HCT116 (cell line): Measurements from ENCODE around the gene KDM2B.

Experiments used
- CEBPB ChIP-seq: IDR thresholded peaks from 2 replicates; pipeline ENCODE4 v1.6.1; 2012; ENCODE audit warnings: low read depth
- EGR1 ChIP-seq: IDR thresholded peaks from 2 replicates; pipeline ENCODE4 v1.6.1; 2012; ENCODE audit warnings: low read depth
- EZH2 ChIP-seq: fragments of 200-600 bp; sonication (generic); IDR thresholded peaks from 2 replicates; pipeline ENCODE4 v1.6.1; 2017; ENCODE audit warnings: antibody characterized with exemption, mixed run types
- POLR2AphosphoS5 ChIP-seq: IDR thresholded peaks from 2 replicates; pipeline ENCODE4 v1.6.1; 2011; ENCODE audit warnings: mild to moderate bottlenecking, low read depth, low read length, moderate library complexity
- RAD21 ChIP-seq: IDR thresholded peaks from 2 replicates; pipeline ENCODE4 v1.6.1; 2012; ENCODE audit warnings: low read depth, mild to moderate bottlenecking
- ZFX ChIP-seq: fragments of 450-650 bp; IDR thresholded peaks from 2 replicates; pipeline ENCODE4 v1.6.1; 2017
- ZNF274 ChIP-seq: fragments of 200-500 bp; sonication (Bioruptor generic); IDR thresholded peaks from 2 replicates; pipeline ENCODE4 v1.6.1; 2014; ENCODE audit warnings: mild to moderate bottlenecking, low read depth, low read length, inconsistent platforms
- TF ChIP-seq, protein P1 (sequence below), 3 experiments: fragments of 200-600 bp in 1 of 3; sonication (generic) in 1 of 3; IDR thresholded peaks in 2 of 3; conservative IDR thresholded peaks in 1 of 3; 2 replicates each; pipeline ENCODE4 v1.5.1; 2012 to 2017; ENCODE audit warnings: low read depth in 2 of 3, low read length in 2 of 3, antibody characterized with exemption in 1 of 3, borderline replicate concordance in 1 of 3, control low read depth in 1 of 3, mild to moderate bottlenecking in 1 of 3, mixed read lengths in 1 of 3, mixed run types in 1 of 3, moderate library complexity in 1 of 3; ENCODE audit not compliant: insufficient read depth in 1 of 3
- TF ChIP-seq, protein P2 (sequence below): IDR thresholded peaks from 2 replicates; pipeline ENCODE4 v1.6.1; 2012; ENCODE audit warnings: low read depth
- TF ChIP-seq, protein P3 (sequence below): IDR thresholded peaks from 2 replicates; pipeline ENCODE4 v1.6.1; 2012
- TF ChIP-seq, protein P4 (sequence below): IDR thresholded peaks from 2 replicates; pipeline ENCODE4 v1.6.1; 2011; ENCODE audit warnings: mild to moderate bottlenecking, low read length, moderate library complexity; ENCODE audit not compliant: insufficient replicate concordance; ENCODE audit errors: extremely low read depth

DNA sequence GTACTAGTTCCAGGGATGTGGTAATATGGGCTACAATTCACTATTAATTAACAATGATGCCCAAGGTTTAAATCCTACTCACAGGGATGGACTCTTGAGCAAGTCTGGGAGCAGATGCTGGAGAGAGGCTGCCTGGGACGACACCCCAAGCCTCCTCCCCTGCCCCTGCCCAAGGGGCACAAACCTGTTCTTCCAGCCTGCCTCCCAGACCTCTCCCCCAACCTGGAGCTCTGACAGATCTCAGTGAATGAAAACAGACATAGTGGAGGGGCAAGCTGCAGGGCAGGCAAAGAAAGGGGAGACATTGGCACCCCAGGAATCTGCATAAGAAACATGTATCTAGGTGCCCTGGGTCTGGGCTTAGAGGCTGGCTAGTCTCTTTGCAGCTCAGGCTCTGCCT lies 5.8 kb downstream of the KDM2B start:
- TF ChIP-seq POLR2AphosphoS5 (no peak), EZH2 (no peak), CEBPB (no peak), RAD21 (no peak), ZFX (no peak), EGR1 (no peak), ZNF274 (no peak)
- TF ChIP-seq, protein P1, sequence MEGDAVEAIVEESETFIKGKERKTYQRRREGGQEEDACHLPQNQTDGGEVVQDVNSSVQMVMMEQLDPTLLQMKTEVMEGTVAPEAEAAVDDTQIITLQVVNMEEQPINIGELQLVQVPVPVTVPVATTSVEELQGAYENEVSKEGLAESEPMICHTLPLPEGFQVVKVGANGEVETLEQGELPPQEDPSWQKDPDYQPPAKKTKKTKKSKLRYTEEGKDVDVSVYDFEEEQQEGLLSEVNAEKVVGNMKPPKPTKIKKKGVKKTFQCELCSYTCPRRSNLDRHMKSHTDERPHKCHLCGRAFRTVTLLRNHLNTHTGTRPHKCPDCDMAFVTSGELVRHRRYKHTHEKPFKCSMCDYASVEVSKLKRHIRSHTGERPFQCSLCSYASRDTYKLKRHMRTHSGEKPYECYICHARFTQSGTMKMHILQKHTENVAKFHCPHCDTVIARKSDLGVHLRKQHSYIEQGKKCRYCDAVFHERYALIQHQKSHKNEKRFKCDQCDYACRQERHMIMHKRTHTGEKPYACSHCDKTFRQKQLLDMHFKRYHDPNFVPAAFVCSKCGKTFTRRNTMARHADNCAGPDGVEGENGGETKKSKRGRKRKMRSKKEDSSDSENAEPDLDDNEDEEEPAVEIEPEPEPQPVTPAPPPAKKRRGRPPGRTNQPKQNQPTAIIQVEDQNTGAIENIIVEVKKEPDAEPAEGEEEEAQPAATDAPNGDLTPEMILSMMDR (IDR thresholded peaks at IDR 0.05 in 2 of 3, conservative IDR thresholded peaks at IDR 0.05 in 1 of 3; ENCODE audit: borderline replicate concordance in 1 of 3, insufficient read depth in 1 of 3, low read depth in 2 of 3, low read length in 2 of 3): no peak
- TF ChIP-seq, protein P2, sequence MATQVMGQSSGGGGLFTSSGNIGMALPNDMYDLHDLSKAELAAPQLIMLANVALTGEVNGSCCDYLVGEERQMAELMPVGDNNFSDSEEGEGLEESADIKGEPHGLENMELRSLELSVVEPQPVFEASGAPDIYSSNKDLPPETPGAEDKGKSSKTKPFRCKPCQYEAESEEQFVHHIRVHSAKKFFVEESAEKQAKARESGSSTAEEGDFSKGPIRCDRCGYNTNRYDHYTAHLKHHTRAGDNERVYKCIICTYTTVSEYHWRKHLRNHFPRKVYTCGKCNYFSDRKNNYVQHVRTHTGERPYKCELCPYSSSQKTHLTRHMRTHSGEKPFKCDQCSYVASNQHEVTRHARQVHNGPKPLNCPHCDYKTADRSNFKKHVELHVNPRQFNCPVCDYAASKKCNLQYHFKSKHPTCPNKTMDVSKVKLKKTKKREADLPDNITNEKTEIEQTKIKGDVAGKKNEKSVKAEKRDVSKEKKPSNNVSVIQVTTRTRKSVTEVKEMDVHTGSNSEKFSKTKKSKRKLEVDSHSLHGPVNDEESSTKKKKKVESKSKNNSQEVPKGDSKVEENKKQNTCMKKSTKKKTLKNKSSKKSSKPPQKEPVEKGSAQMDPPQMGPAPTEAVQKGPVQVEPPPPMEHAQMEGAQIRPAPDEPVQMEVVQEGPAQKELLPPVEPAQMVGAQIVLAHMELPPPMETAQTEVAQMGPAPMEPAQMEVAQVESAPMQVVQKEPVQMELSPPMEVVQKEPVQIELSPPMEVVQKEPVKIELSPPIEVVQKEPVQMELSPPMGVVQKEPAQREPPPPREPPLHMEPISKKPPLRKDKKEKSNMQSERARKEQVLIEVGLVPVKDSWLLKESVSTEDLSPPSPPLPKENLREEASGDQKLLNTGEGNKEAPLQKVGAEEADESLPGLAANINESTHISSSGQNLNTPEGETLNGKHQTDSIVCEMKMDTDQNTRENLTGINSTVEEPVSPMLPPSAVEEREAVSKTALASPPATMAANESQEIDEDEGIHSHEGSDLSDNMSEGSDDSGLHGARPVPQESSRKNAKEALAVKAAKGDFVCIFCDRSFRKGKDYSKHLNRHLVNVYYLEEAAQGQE: no peak
- TF ChIP-seq, protein P3, sequence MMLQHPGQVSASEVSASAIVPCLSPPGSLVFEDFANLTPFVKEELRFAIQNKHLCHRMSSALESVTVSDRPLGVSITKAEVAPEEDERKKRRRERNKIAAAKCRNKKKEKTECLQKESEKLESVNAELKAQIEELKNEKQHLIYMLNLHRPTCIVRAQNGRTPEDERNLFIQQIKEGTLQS: no peak
- TF ChIP-seq, protein P4, sequence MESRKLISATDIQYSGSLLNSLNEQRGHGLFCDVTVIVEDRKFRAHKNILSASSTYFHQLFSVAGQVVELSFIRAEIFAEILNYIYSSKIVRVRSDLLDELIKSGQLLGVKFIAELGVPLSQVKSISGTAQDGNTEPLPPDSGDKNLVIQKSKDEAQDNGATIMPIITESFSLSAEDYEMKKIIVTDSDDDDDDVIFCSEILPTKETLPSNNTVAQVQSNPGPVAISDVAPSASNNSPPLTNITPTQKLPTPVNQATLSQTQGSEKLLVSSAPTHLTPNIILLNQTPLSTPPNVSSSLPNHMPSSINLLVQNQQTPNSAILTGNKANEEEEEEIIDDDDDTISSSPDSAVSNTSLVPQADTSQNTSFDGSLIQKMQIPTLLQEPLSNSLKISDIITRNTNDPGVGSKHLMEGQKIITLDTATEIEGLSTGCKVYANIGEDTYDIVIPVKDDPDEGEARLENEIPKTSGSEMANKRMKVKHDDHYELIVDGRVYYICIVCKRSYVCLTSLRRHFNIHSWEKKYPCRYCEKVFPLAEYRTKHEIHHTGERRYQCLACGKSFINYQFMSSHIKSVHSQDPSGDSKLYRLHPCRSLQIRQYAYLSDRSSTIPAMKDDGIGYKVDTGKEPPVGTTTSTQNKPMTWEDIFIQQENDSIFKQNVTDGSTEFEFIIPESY: no peak
